Uterus (tissue), 4 donors: ENCODE results near the gene CACNA1F. TPM values are rescaled to one million over a fixed set of nuclear protein-coding genes. Genes with fewer than 3 reads are reported as not detected.

ENCODE experiments used
- DNase-seq, 2 donors: peaks; one replicate each; pipeline ENCODE4 v3.0.0-alpha.2; 2019 to 2020
- H3K27ac ChIP-seq, 2 donors: fragments of 200-600 bp; sonication (generic); 1 replicate in 1 of 2; 2 replicates in 1 of 2; pipeline ENCODE4 v1.5.1; 2016 to 2018
- H3K27me3 ChIP-seq, 2 donors: fragments of 200-600 bp; sonication (generic); one replicate each; pipeline ENCODE4 v1.5.1; 2018 to 2019; ENCODE audit warnings: control low read depth in 1 of 2
- H3K36me3 ChIP-seq, 2 donors: fragments of 200-600 bp; sonication (generic); one replicate each; pipeline ENCODE4 v1.5.1; 2019; ENCODE audit warnings: control low read depth in 1 of 2
- H3K4me1 ChIP-seq, 2 donors: fragments of 200-600 bp; sonication (generic); one replicate each; pipeline ENCODE4 v1.5.1; 2018 to 2019; ENCODE audit warnings: control low read depth in 1 of 2
- H3K4me3 ChIP-seq, 2 donors: fragments of 200-600 bp; sonication (generic); 1 replicate in 1 of 2; 2 replicates in 1 of 2; pipeline ENCODE4 v1.5.1; 2018 to 2019; ENCODE audit warnings: mild to moderate bottlenecking in 1 of 2
- H3K9me3 ChIP-seq, 2 donors: fragments of 200-600 bp; sonication (generic); one replicate each; pipeline ENCODE4 v1.5.1; 2019; ENCODE audit warnings: control low read depth in 1 of 2
- POLR2A ChIP-seq, 2 donors: fragments of 450-650 bp; IDR thresholded peaks; one replicate each; pipeline ENCODE4 v1.6.1; 2016; ENCODE audit warnings: antibody characterized with exemption in 2 of 2, mild to moderate bottlenecking in 1 of 2, moderate library complexity in 1 of 2
- intact Hi-C: fragments of 100-400 bp; cut with DNase I; formaldehyde crosslinking; loops from one replicate; pipeline ENCODE4 v1.15.1; 2023; ENCODE audit warnings: low total_unique reads
- total RNA-seq, 4 donors: library from RNA; depleted of rRNA in 3 of 4; stranded (reverse); fragments of >200 nt in 3 of 4; gene quantifications; one replicate each; pipeline versions ENCODE4 v1.1.0 to v1.2.4, GENCODE V29; 2014 to 2023
- TF ChIP-seq, protein P1 (sequence below), 4 experiments: fragments of 200-600 bp in 2 of 4; fragments of 450-650 bp in 2 of 4; sonication (generic) in 2 of 4; IDR thresholded peaks; one replicate each; pipeline ENCODE4 v1.5.1; 2016 to 2019; ENCODE audit warnings: antibody characterized with exemption in 4 of 4, mild to moderate bottlenecking in 2 of 4, moderate library complexity in 1 of 4
- donor health status: DM: yes; HTN: yes; CAD: no.

The CACNA1F gene
- total RNA-seq, 4 donors from 2014 or later, result 0.07 to 0.98 TPM; not detected in 2

DNA sequence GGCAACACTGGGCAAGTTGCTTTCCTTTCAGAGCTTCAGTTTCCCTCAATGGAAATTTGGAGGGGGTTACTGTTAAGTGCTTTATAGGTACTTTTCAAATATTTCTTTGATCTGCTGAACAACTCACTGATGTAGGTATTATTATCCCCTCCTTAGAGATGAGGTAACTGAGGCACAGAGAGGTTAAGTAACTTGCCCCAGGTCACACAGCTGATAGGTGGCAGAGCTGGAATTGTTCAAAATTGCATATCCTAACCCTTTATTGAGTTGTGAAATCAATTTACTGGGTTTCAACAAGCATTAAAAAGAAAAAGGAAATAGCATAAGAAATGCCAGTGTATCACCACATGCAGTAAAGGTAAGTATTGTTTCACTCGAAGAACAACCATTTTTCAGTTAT is 43.1 kb upstream of the CACNA1F start:
- H3K4me1 ChIP-seq, result no peaks in the 10 kb centered on the region
- no peaks in the 10 kb centered on the region for H3K9me3 ChIP-seq
- intact Hi-C loops, result no loop called here
- no peaks in the 10 kb centered on the region for H3K27me3 ChIP-seq
- no peak overlapping the region for H3K27ac ChIP-seq
- TF ChIP-seq, protein P1, sequence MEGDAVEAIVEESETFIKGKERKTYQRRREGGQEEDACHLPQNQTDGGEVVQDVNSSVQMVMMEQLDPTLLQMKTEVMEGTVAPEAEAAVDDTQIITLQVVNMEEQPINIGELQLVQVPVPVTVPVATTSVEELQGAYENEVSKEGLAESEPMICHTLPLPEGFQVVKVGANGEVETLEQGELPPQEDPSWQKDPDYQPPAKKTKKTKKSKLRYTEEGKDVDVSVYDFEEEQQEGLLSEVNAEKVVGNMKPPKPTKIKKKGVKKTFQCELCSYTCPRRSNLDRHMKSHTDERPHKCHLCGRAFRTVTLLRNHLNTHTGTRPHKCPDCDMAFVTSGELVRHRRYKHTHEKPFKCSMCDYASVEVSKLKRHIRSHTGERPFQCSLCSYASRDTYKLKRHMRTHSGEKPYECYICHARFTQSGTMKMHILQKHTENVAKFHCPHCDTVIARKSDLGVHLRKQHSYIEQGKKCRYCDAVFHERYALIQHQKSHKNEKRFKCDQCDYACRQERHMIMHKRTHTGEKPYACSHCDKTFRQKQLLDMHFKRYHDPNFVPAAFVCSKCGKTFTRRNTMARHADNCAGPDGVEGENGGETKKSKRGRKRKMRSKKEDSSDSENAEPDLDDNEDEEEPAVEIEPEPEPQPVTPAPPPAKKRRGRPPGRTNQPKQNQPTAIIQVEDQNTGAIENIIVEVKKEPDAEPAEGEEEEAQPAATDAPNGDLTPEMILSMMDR (IDR thresholded peaks at IDR 0.05), result no peak
- TF ChIP-seq POLR2A (IDR thresholded peaks at IDR 0.05), result no peak
- no peaks in the 10 kb centered on the region for H3K36me3 ChIP-seq
- H3K4me3 ChIP-seq, result no peak overlapping the region
- DNase-seq, result no peak

DNA sequence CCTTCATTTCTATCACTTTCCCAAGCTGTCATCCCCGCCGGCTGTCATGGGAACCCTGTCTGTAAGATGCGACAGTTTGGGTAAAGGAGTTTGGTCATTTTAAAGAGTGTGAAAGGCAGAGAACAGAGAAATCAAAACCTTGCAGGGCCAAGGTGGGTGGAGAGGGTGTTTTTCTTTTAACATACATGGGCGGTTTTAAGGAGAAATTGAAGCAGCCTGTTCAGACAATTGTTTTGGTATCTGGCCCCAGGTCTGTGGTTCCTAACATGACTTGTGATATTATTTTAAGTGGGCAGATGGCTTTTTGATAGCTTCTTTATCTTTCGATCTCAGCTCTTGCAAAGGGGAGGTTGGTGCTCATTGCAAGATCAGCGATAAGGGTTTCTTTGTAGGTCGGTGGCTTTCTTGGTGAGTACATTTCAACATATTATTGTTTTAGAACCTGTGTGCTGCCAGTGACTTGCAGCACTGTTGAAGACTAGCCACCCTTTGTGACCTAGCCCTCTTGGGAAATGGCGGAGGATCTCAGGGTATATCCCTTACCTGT is 40.1 kb upstream of the CACNA1F start:
- intact Hi-C loops, result no loop called here
- Histone ChIP-seq H3K36me3 (no peaks in the 10 kb centered on the region), H3K27ac (no peak overlapping the region), H3K9me3 (no peaks in the 10 kb centered on the region), H3K4me1 (no peaks in the 10 kb centered on the region), H3K27me3 (no peaks in the 10 kb centered on the region), H3K4me3 (no peak overlapping the region)
- no peak for DNase-seq
- TF ChIP-seq, protein P1 (IDR thresholded peaks at IDR 0.05), result no peak
- TF ChIP-seq POLR2A (IDR thresholded peaks at IDR 0.05), result no peak

DNA sequence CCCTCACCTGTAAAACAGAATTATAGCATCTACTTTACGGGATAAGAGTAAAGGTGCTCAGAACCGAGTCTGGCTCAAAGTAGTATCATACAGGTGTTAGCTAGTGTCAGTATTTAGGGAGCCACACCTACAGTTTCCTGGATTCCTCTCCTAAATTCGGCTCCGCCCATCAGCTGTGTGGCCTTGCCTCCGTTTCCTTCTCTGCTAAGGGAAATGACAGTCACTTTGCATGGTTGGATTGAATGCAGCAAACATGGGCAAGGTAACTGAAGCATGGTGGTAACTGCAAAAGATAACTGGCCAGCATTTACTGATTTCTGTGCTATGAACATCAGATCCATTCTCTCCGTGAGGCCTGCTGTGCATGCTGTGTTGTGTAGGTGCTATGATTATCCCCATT is 39.3 kb upstream of the CACNA1F start:
- Histone ChIP-seq H3K4me3 (no peak overlapping the region), H3K27ac (no peak overlapping the region), H3K36me3 (no peaks in the 10 kb centered on the region), H3K9me3 (no peaks in the 10 kb centered on the region), H3K4me1 (no peaks in the 10 kb centered on the region), H3K27me3 (no peaks in the 10 kb centered on the region)
- no peak for DNase-seq
- intact Hi-C loops, result no loop called here
- TF ChIP-seq, protein P1 (IDR thresholded peaks at IDR 0.05), result no peak
- no peak for TF ChIP-seq POLR2A (IDR thresholded peaks at IDR 0.05)

DNA sequence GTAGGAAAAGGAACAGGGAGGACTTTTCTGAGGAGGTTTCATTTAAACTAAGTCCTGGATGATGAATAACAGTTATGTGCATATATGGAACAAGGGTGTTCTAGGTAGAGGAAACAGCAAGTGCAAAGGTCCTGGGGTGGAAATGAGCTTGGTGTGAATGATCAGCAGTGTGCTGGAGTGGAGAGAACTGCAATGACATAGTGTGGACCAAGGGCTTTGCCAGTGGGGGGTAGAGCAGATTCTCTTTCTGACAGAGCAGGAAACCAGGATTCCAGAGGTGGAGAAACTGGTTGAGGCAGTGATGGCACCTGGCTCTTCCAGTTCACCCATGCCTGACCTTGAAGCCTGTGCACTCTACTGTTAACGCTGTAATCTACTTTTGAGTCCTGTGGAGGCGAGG is 38.2 kb upstream of the CACNA1F start:
- intact Hi-C loops, result no loop called here
- Histone ChIP-seq H3K27ac (no peak overlapping the region), H3K36me3 (no peaks in the 10 kb centered on the region), H3K4me3 (no peak overlapping the region), H3K4me1 (no peaks in the 10 kb centered on the region), H3K9me3 (no peaks in the 10 kb centered on the region), H3K27me3 (no peaks in the 10 kb centered on the region)
- no peak for DNase-seq
- no peak for TF ChIP-seq POLR2A (IDR thresholded peaks at IDR 0.05)
- TF ChIP-seq, protein P1 (IDR thresholded peaks at IDR 0.05), result no peak

DNA sequence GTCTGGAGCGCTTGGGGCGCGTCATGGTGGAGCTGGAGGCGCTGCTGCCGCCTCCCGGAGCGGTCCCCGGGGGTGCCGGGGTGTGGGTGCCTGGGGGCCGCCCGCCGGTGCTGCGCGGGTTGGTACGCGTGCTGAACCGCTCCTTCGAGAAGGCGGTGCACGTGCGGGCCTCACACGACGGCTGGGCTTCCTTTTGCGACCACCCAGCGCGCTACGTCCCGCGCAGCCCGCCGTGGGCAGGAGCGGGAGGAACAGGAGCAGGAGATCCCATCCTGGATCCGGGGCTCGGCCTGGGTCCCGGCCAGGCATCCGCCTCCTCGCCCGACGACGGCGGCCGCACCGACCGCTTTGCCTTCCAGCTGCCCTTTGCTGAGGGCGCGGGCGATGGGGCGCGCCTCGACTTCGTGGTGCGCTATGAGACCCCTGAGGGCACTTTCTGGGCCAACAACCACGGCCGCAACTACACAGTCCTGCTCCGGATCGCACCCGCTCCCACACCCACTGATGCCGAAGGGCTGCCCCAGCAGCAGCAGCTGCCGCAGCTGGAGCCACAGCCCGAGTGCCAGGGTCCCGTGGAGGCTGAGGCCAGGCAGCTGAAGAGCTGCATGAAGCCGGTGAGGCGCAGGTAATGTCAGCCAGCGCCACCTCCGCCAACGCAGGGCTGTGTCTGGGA is 37.2 kb upstream of the CACNA1F start:
- intact Hi-C loops, result no loop called here
- Histone ChIP-seq H3K27me3 (no peaks in the 10 kb centered on the region), H3K9me3 (no peaks in the 10 kb centered on the region), H3K4me3 (peak overlapping the region; percentile 46 to 58), H3K36me3 (no peaks in the 10 kb centered on the region), H3K4me1 (no peaks in the 10 kb centered on the region), H3K27ac (peak overlapping the region; percentile 89 to 93)
- TF ChIP-seq POLR2A (IDR thresholded peaks at IDR 0.05), result no peak
- TF ChIP-seq, protein P1 (IDR thresholded peaks at IDR 0.05), result no peak
- DNase-seq, result no peak
